Common myeloid progenitor, CD34-positive (primary cell): ENCODE measurements around the gene CUX1.
A peak's percentile ranks its signal among the peaks of the same experiment; 100 is the strongest.
"Not testable (repeated sequence)": the region's sequence is repeated elsewhere in the genome, so short reads cannot be mapped to it uniquely, and the experiment has no call there.

Experiments
- CTCF ChIA-PET: fragments of 350-600 bp; sonication (Branson Sonifier 250); formaldehyde crosslinking; loops from one replicate; lab custom pipeline; 2021; ENCODE audit warnings: antibody characterized with exemption; lab: Charles Lee
- POLR2A ChIA-PET: fragments of 350-600 bp; sonication (Branson Sonifier 250); formaldehyde crosslinking; loops from one replicate; lab custom pipeline; 2021; ENCODE audit warnings: antibody characterized with exemption; lab: Charles Lee
- DNase-seq, 3 donors: peaks; one replicate each; pipeline versions ENCODE4 v3.0.0 to v3.0.0-alpha.2; 2013
- H3K27ac ChIP-seq, 2 experiments: 1 replicate in 1 of 2; 2 replicates in 1 of 2; pipeline ENCODE4 v1.7.0; 2013; ENCODE audit warnings: inconsistent platforms in 2 of 2, low read length in 2 of 2, mild to moderate bottlenecking in 2 of 2, low read depth in 1 of 2, moderate library complexity in 1 of 2; ENCODE audit not compliant: severe bottlenecking in 2 of 2, insufficient read depth in 1 of 2, poor library complexity in 1 of 2
- H3K27me3 ChIP-seq, 5 experiments: replicated peaks in 2 of 5; 1 replicate in 3 of 5; 2 replicates in 2 of 5; pipeline versions ENCODE4 v1.6.1 to v1.7.0; 2013; ENCODE audit warnings: low read length in 4 of 5, mild to moderate bottlenecking in 2 of 5, moderate library complexity in 2 of 5, inconsistent platforms in 1 of 5; ENCODE audit not compliant: insufficient read depth in 5 of 5, control insufficient read depth in 4 of 5
- H3K36me3 ChIP-seq, 4 experiments: 1 replicate in 2 of 4; 2 replicates in 2 of 4; pipeline versions ENCODE4 v1.6.1 to v1.7.0; 2013; ENCODE audit warnings: low read length in 3 of 4, control low read depth in 1 of 4, mild to moderate bottlenecking in 1 of 4; ENCODE audit not compliant: control insufficient read depth in 4 of 4, insufficient read depth in 4 of 4
- H3K4me1 ChIP-seq, 4 experiments: 1 replicate in 3 of 4; 2 replicates in 1 of 4; pipeline versions ENCODE4 v1.6.1 to v1.7.1; 2013; ENCODE audit warnings: low read length in 3 of 4, mild to moderate bottlenecking in 3 of 4, control low read depth in 1 of 4, inconsistent platforms in 1 of 4, moderate library complexity in 1 of 4; ENCODE audit not compliant: control insufficient read depth in 4 of 4, insufficient read depth in 4 of 4; ENCODE audit errors: control extremely low read depth in 1 of 4
- H3K4me3 ChIP-seq, 7 experiments: 1 replicate in 4 of 7; 2 replicates in 3 of 7; pipeline versions ENCODE4 v1.5.1 to v1.7.0; 2013; ENCODE audit warnings: mild to moderate bottlenecking in 7 of 7, low read length in 6 of 7, moderate library complexity in 6 of 7, inconsistent platforms in 2 of 7, low read depth in 2 of 7, control low read depth in 1 of 7; ENCODE audit not compliant: insufficient read depth in 4 of 7, control insufficient read depth in 1 of 7; ENCODE audit errors: extremely low read depth in 1 of 7
- H3K9me3 ChIP-seq, 5 experiments: 1 replicate in 4 of 5; 2 replicates in 1 of 5; pipeline versions ENCODE4 v1.6.1 to v1.7.1; 2013; ENCODE audit warnings: low read length in 4 of 5, mild to moderate bottlenecking in 2 of 5, inconsistent platforms in 1 of 5, low read depth in 1 of 5, moderate library complexity in 1 of 5; ENCODE audit not compliant: control insufficient read depth in 4 of 5, insufficient read depth in 2 of 5; ENCODE audit errors: control extremely low read depth in 1 of 5
- WGBS: methylation state at CpG from one replicate; pipeline ENCODE4 v1.1.5; 2013; ENCODE audit not compliant: insufficient coverage; 5-methylcytosine and 5-hydroxymethylcytosine counted together

CUX1 gene

DNA sequence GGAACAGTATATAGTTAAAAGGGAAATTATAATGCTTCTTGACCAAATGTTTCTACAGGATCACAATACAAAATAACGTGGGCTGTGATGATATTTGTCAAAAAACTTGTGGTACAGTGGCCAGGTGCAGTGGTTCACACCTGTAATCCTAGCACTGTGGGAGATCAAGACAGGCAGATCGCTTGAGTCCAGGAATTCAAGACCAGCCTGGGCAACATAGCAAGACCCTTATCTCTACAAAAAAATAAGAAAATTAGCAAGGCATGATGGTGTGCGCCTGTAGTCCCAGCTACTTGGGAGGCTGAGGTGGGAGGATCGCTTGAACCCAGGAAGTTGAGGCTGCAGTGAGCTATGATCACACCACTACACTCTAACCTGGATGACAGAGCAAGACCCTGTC, 208.4 kb downstream of the CUX1 start:
- H3K9me3 ChIP-seq, H3K27me3 ChIP-seq, H3K4me3 ChIP-seq, CTCF ChIA-PET, DNase-seq, H3K27ac ChIP-seq, POLR2A ChIA-PET: not testable (repeated sequence)
- Histone ChIP-seq H3K4me1 (peaks cover 0 to 46% (median 34%) of the 10 kb centered on the region in 4 experiments), H3K36me3 (peaks cover 0 to 15% (median 12%) of the 10 kb centered on the region in 4 experiments)
- 88% methylated on average over 3 of the region's 4 CpGs for WGBS

DNA sequence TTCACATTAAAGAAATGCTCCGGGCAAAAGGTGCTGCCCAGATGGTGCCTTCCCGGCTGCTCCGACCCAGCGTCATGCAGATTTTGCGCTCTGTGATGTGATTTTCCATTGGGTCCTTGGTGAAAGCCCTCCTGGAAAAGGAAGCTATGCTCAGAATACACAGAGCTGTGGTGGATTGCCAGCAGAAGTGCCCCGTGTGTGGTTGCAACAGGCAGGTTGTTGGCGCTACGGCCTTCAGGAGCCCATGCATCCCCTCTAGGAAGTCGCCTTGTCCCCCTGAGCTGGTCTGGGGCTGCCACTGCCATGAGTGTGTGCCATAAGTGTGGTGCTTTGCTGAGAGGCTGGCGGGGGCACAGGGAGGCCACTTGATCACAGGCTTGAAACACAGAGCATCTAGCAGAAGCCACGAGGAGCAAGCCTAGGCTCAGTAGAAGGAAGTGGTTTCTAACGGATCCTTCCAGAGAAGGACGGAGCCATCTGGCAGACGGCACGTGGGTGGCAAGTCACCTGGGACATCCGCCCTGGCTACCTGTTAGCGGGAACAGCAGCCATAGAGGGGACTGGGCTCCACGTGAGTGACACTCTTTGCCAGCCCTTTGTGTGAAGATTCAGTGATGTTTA, 210.9 kb downstream of the CUX1 start:
- POLR2A ChIA-PET, result no interaction called here
- Histone ChIP-seq H3K36me3 (peaks cover 0 to 11% (median 9%) of the 10 kb centered on the region in 4 experiments), H3K4me1 (peaks cover 0 to 42% (median 32%) of the 10 kb centered on the region in 4 experiments), H3K27ac (peak overlapping the region in 1 of 2 experiments; percentile 73), H3K27me3 (no peaks in the 10 kb centered on the region), H3K9me3 (no peaks in the 10 kb centered on the region), H3K4me3 (no peak overlapping the region)
- peak; percentile 38 to 89 (median 84) for DNase-seq
- CTCF ChIA-PET, result no interaction called here
- 38% methylated on average over 16 of the region's 18 CpGs for WGBS

DNA sequence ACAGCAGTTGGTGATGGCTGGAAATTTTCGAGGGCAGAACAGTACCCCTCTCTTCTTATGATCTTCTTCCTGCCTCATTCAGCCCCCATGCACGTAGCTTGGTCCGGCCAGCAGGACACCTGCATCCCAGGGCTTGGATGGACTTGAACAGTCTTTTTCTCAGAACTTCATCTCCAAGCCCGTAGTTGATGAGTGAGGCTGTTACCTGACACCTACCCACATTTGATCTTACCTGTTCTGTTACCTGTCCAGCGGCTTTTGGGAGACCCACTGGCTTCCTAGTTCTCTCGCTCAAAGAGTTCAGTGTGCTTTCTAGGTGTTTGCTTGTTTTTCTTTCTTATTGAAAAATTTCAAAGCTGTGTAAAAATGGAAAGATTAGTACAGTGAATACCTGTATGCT, 212.2 kb downstream of the CUX1 start:
- H3K27ac ChIP-seq, result no peak overlapping the region
- WGBS, result 75% methylated on average over 4 of the region's 6 CpGs
- H3K9me3 ChIP-seq, result no peaks in the 10 kb centered on the region
- H3K27me3 ChIP-seq, result no peaks in the 10 kb centered on the region
- ChIA-PET POLR2A (no interaction called here), CTCF (interaction anchor here (1.1 to 1.2 kb wide), 2 partner anchors 13 to 32 kb away, joined by 3 read pairs; no protein-coding TSS in a partner anchor)
- no peak for DNase-seq
- peaks cover 0 to 29% (median 26%) of the 10 kb centered on the region in 4 experiments for H3K4me1 ChIP-seq
- no peak overlapping the region for H3K4me3 ChIP-seq
- peaks cover 0 to 11% (median 9%) of the 10 kb centered on the region in 4 experiments for H3K36me3 ChIP-seq

DNA sequence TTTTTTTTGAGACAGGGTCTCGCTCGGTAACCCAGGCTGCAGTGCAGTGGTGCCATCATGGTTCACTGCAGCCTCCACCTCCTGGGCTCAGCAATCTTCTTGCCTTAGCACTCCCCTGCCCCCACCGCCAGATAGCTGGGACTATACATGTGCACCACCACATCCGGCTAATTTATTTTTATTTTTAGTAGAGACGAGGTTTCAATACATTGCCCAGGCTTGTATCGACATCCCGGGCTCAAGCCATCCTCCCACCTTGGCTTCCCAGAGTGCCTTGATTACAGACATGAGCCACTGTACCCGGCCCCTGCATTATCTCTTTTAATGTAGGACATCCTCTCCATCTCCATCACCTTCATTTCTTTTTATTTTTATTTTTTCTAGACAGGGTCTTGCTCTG, 213.3 kb downstream of the CUX1 start:
- 86% methylated on average over 5 of the region's 8 CpGs for WGBS
- peaks cover 0 to 11% (median 8%) of the 10 kb centered on the region in 4 experiments for H3K36me3 ChIP-seq
- H3K4me3 ChIP-seq, result no peak overlapping the region
- no peak overlapping the region for H3K27ac ChIP-seq
- CTCF ChIA-PET, result interaction anchor here (1.2 kb wide), 2 partner anchors 25 to 33 kb away, joined by 3 read pairs; no protein-coding TSS in a partner anchor
- H3K9me3 ChIP-seq, result no peaks in the 10 kb centered on the region
- POLR2A ChIA-PET, result no interaction called here
- H3K4me1 ChIP-seq, result peaks cover 0 to 23% (median 21%) of the 10 kb centered on the region in 4 experiments
- H3K27me3 ChIP-seq, result no peaks in the 10 kb centered on the region
- DNase-seq, result no peak

DNA sequence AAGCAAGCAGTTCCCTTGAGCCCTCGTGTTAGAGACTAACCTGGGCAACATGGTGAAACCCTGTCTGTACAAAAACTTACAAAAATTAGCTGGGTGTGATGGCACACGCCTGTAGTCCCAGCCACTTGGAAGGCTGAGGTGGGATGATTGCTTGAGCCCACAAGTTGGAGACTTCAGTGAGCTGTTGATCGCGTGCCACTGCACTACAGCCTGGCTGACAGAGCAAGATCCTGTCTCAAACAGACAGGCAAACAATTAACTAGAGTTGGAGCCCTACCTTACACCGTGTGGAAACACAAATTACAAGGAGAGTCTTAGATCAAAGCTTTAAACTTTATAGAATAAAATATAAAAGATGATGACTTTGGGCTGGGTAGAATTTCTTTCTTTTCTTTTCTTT, 219.5 kb downstream of the CUX1 start:
- Histone ChIP-seq H3K4me1 (no peaks in the 10 kb centered on the region), H3K36me3 (peaks cover 0 to 13% (median 5%) of the 10 kb centered on the region in 4 experiments), H3K27ac (no peak overlapping the region), H3K9me3 (no peaks in the 10 kb centered on the region), H3K4me3 (no peak overlapping the region), H3K27me3 (no peaks in the 10 kb centered on the region)
- POLR2A ChIA-PET, result no interaction called here
- WGBS, result 90% methylated on average over 2 of the region's 5 CpGs
- CTCF ChIA-PET, result interaction anchor here (1.2 kb wide), 1 partner anchor 9 kb away, joined by 4 read pairs; no protein-coding TSS in a partner anchor
- no peak for DNase-seq

DNA sequence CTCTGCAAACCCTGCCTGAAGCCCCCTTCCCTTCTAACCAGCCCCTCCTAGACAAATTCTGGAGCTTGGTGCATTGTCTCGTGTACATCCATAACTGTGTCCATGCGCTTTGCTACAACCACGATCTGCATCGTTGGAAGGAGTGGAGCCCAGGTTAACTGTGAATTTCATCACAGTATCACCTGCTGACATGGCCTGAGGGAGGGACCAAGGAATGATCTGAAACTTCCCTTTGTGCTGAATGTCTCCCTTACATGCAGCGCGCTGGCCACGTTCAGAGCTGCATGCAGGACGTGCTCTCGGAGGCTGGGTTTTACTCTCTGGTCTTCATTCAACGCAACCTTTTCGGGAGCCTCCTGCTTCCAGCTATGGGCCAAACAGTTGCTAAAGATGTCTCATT, 222.3 kb downstream of the CUX1 start:
- no peak overlapping the region for H3K4me3 ChIP-seq
- peaks cover 0 to 7% (median 4%) of the 10 kb centered on the region in 4 experiments for H3K36me3 ChIP-seq
- 97% methylated on average over 11 of the region's 11 CpGs for WGBS
- no peak for DNase-seq
- no peaks in the 10 kb centered on the region for H3K27me3 ChIP-seq
- no peaks in the 10 kb centered on the region for H3K9me3 ChIP-seq
- peaks cover 0 to 4% (median 2%) of the 10 kb centered on the region in 4 experiments for H3K4me1 ChIP-seq
- H3K27ac ChIP-seq, result no peak overlapping the region
- ChIA-PET CTCF (interaction anchor here (1.2 kb wide), 1 partner anchor 159 kb away, joined by 3 read pairs; no protein-coding TSS in a partner anchor), POLR2A (no interaction called here)

DNA sequence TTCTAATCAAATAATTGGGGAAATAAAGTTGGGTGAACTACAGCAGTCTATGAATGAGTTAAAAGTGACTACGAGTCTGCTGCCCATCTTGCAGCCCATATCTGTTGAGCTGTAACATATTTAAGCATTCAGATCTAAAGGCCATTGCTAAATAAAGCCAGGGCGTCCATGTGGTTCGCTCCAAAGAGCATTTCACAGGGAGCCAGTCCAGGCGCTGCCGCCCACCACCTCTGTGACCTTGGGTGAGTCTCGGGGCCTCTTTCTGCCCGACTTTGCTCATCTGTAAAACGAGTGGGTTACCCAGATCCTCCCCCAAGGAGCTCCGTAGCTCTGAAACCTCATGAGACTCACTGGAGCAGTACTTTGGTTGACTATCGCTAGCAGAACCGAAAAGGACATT, 223.1 kb downstream of the CUX1 start:
- ChIA-PET CTCF (no interaction called here), POLR2A (no interaction called here)

More for the DNA sequence above, 223.1 kb downstream of the CUX1 start:
- Histone ChIP-seq H3K9me3 (no peaks in the 10 kb centered on the region), H3K27ac (no peak overlapping the region), H3K27me3 (no peaks in the 10 kb centered on the region), H3K36me3 (peaks cover 0 to 7% (median 4%) of the 10 kb centered on the region in 4 experiments), H3K4me1 (peaks cover 0 to 13% (median 10%) of the 10 kb centered on the region in 4 experiments), H3K4me3 (no peak overlapping the region)
- WGBS, result 92% methylated on average over 9 of the region's 11 CpGs
- no peak for DNase-seq
